K562 (cell line): ENCODE measurements around the gene ZDHHC8. TPM values are rescaled to one million over a fixed set of nuclear protein-coding genes. Genes with fewer than 3 reads are reported as not detected.

Experiments
- ATAC-seq: fragments of 200-7000 bp; cut with Tn5 transposase; 3 replicates; pipeline ENCODE4 v1.9.1; 2020; ENCODE audit warnings: moderate library complexity
- BruUV-seq: library from RNA; stranded (reverse); fragments of 400-500 nt; replicated peaks from 2 replicates; lab custom pipeline; 2021; lab: Mats Ljungman, UMichigan
- CTCF ChIA-PET: fragments of 300-600 bp; formaldehyde crosslinking; extraction: SDS; loops from one replicate; lab custom pipeline; 2021; ENCODE audit warnings: low intra/inter-chr PET ratio; lab: Yijun Ruan, JAX
- POLR2A ChIA-PET: fragments of 300-600, 350-650 bp; sonication (Branson Sonifier 250); formaldehyde crosslinking; extraction: SDS; loops from one replicate; lab custom pipeline; 2021; ENCODE audit warnings: antibody characterized with exemption, inconsistent platforms; lab: Yijun Ruan, JAX
- DNase-seq, 4 experiments: peaks; one replicate each; pipeline versions ENCODE4 v3.0.0 to v3.0.0-alpha.2; 2011 to 2018; ENCODE audit warnings: low spot score in 3 of 4, mixed read lengths in 3 of 4; ENCODE audit errors: extremely low read depth in 1 of 4
- FAIRE-seq: peaks from 2 replicates; lab custom pipeline; 2011; peaks lifted over from hg19 to GRCh38; lab: Jason Lieb, UNC
- H2AFZ ChIP-seq: 2 replicates; pipeline ENCODE4 v1.6.0; 2011; ENCODE audit warnings: low read depth, low read length, control low read depth, inconsistent platforms
- H3K27ac ChIP-seq: fragments of 200-600 bp; 3 replicates; pipeline ENCODE4 v1.8.0; 2011; ENCODE audit warnings: low read depth, mild to moderate bottlenecking, control low read depth, inconsistent platforms, low read length, moderate library complexity, mixed read lengths; ENCODE audit errors: extremely low read depth
- H3K27me3 ChIP-seq, 2 experiments: fragments of 300-600 bp in 1 of 2; 2 replicates in 1 of 2; 3 replicates in 1 of 2; pipeline versions ENCODE4 v1.6.0 to v1.8.0; 2011; ENCODE audit warnings: inconsistent platforms in 2 of 2, low read length in 2 of 2, mild to moderate bottlenecking in 1 of 2, mixed read lengths in 1 of 2, moderate library complexity in 1 of 2; ENCODE audit not compliant: control insufficient read depth in 2 of 2, insufficient read depth in 2 of 2
- H3K36me3 ChIP-seq: fragments of 300-600 bp; 3 replicates; pipeline ENCODE4 v1.8.0; 2011; ENCODE audit warnings: mild to moderate bottlenecking, low read length, inconsistent platforms; ENCODE audit not compliant: control insufficient read depth, insufficient read depth
- H3K4me1 ChIP-seq, 2 experiments: fragments of 200-600 bp in 1 of 2; replicated peaks in 1 of 2; 2 replicates in 1 of 2; 3 replicates in 1 of 2; pipeline versions ENCODE4 v1.5.1 to v1.8.0; 2011; ENCODE audit warnings: inconsistent platforms in 2 of 2, low read length in 2 of 2, mild to moderate bottlenecking in 1 of 2, mixed read lengths in 1 of 2, moderate library complexity in 1 of 2; ENCODE audit not compliant: control insufficient read depth in 2 of 2, insufficient read depth in 2 of 2
- H3K4me2 ChIP-seq: 2 replicates; pipeline ENCODE4 v1.6.1; 2011; ENCODE audit warnings: low read length, control low read depth, inconsistent platforms, mixed read lengths; ENCODE audit not compliant: insufficient read depth
- H3K4me3 ChIP-seq: fragments of 200-600 bp; sonication (generic), shearing (Covaris generic); 2 replicates; pipeline ENCODE4 v1.5.1; 2016; ENCODE audit warnings: control low read depth, inconsistent platforms
- H3K79me2 ChIP-seq: fragments of 200-600 bp; 3 replicates; pipeline ENCODE4 v1.8.0; 2011; ENCODE audit warnings: low read length, inconsistent platforms; ENCODE audit not compliant: control insufficient read depth, insufficient read depth
- H3K9ac ChIP-seq, 2 experiments: 2 replicates each; pipeline versions ENCODE4 v1.6.0 to v1.6.1; 2011; ENCODE audit warnings: low read depth in 2 of 2, low read length in 2 of 2, control low read depth in 1 of 2, inconsistent platforms in 1 of 2, mild to moderate bottlenecking in 1 of 2, mixed read lengths in 1 of 2; ENCODE audit not compliant: insufficient read depth in 1 of 2
- H3K9me1 ChIP-seq: one replicate; pipeline ENCODE4 v1.6.0; 2011; ENCODE audit warnings: inconsistent platforms, mild to moderate bottlenecking, low read length, moderate library complexity; ENCODE audit not compliant: control insufficient read depth, insufficient read depth
- H3K9me3 ChIP-seq: replicated peaks from 2 replicates; pipeline ENCODE4 v1.5.1; 2011; ENCODE audit warnings: low read depth, low read length, inconsistent platforms; ENCODE audit not compliant: control insufficient read depth, insufficient read depth
- H4K20me1 ChIP-seq: replicated peaks from 2 replicates; pipeline ENCODE4 v1.6.1; 2011; ENCODE audit warnings: low read length, inconsistent platforms, mixed read lengths; ENCODE audit not compliant: control insufficient read depth, insufficient read depth
- BRCA1 ChIP-seq, 2 experiments: fragments of 450-650 bp in 1 of 2; sonication (generic) in 1 of 2; formaldehyde crosslinking in 1 of 2; IDR thresholded peaks; 2 replicates each; pipeline versions ENCODE4 v1.5.0 to v1.6.1; 2017 to 2020; ENCODE audit warnings: mild to moderate bottlenecking in 1 of 2, missing genetic modification reagents in 1 of 2
- BRF1 ChIP-seq: IDR thresholded peaks from 3 replicates; pipeline ENCODE4 v1.6.1; 2011; ENCODE audit warnings: borderline replicate concordance, mild to moderate bottlenecking; ENCODE audit not compliant: insufficient read length; ENCODE audit errors: extremely low read depth
- ETV6 ChIP-seq, 3 experiments: fragments of 150-350 bp in 1 of 3; sonication (generic) in 1 of 3; formaldehyde crosslinking in 1 of 3; IDR thresholded peaks; 2 replicates each; pipeline versions ENCODE4 v1.6.1 to v1.8.0; 2014 to 2022; ENCODE audit warnings: borderline replicate concordance in 2 of 3, low read depth in 2 of 3, antibody characterized with exemption in 1 of 3, low read length in 1 of 3, mild to moderate bottlenecking in 1 of 3, missing genetic modification reagents in 1 of 3
- KLF16 ChIP-seq: IDR thresholded peaks from 2 replicates; pipeline ENCODE4 v1.6.1; 2016; ENCODE audit warnings: antibody characterized with exemption
- L3MBTL2 ChIP-seq: fragments of 450-650 bp; IDR thresholded peaks from 2 replicates; pipeline ENCODE4 v1.6.1; 2016; ENCODE audit warnings: mild to moderate bottlenecking, moderate library complexity
- MTF1 ChIP-seq: fragments of 250-450 bp; sonication (Bioruptor Pico); IDR thresholded peaks from 2 replicates; pipeline ENCODE4 v1.9.0; 2021; ENCODE audit warnings: moderate library complexity, mild to moderate bottlenecking, inconsistent platforms, borderline replicate concordance
- PPARD ChIP-seq: fragments of 250-450 bp; sonication (Bioruptor Pico); IDR thresholded peaks from 2 replicates; pipeline ENCODE4 v1.8.0; 2022; ENCODE audit warnings: inconsistent platforms, mild to moderate bottlenecking, moderate library complexity
- RBM15 ChIP-seq: fragments of 200-400 bp; formaldehyde crosslinking; IDR thresholded peaks from 2 replicates; pipeline ENCODE4 v1.6.1; 2018; ENCODE audit warnings: mild to moderate bottlenecking, low read length, moderate library complexity; ENCODE audit not compliant: insufficient read depth
- SIX5 ChIP-seq, 2 experiments: IDR thresholded peaks; 2 replicates each; pipeline ENCODE4 v1.6.1; 2011; ENCODE audit warnings: low read length in 2 of 2, borderline replicate concordance in 1 of 2, low read depth in 1 of 2, mild to moderate bottlenecking in 1 of 2, moderate library complexity in 1 of 2; ENCODE audit not compliant: insufficient read depth in 1 of 2
- SMAD1 ChIP-seq: fragments of 150-350 bp; IDR thresholded peaks from 2 replicates; pipeline ENCODE4 v1.6.1; 2014; ENCODE audit warnings: low read length, low read depth; ENCODE audit not compliant: partially characterized antibody
- STAT6 ChIP-seq: sonication (generic); formaldehyde crosslinking; IDR thresholded peaks from 2 replicates; pipeline ENCODE4 v1.8.1; 2023; ENCODE audit warnings: mild to moderate bottlenecking, missing genetic modification reagents
- U2AF1 ChIP-seq: fragments of 200-400 bp; formaldehyde crosslinking; optimal IDR thresholded peaks from 2 replicates; pipeline ENCODE3; 2017; ENCODE audit warnings: mild to moderate bottlenecking, low read depth, low read length, moderate library complexity
- ZNF316 ChIP-seq: fragments of 450-650 bp; IDR thresholded peaks from 2 replicates; pipeline ENCODE4 v1.6.1; 2016
- ZNF57 ChIP-seq: fragments of 450-650 bp; formaldehyde crosslinking; IDR thresholded peaks from 2 replicates; pipeline ENCODE4 v1.4.0; 2020; ENCODE audit warnings: mild to moderate bottlenecking, moderate library complexity
- ZNF717 ChIP-seq: fragments of 250-450 bp; sonication (Bioruptor Pico); IDR thresholded peaks from 2 replicates; pipeline ENCODE4 v1.5.0; 2021
- WGBS: fragments of 100-300 bp; shearing (Covaris generic); methylation state at CpG from one replicate; pipeline ENCODE4 v1.1.6; 2016; ENCODE audit warnings: low coverage, mixed read lengths; ENCODE audit not compliant: insufficient coverage; ENCODE audit errors: missing lambda C conversion rate; 5-methylcytosine and 5-hydroxymethylcytosine counted together
- in situ Hi-C: fragments of 300-500 bp; cut with MboI; formaldehyde crosslinking; loops from 4 replicates; pipeline ENCODE4 v1.15.0; 2018; ENCODE audit warnings: inconsistent platforms, mixed read lengths
- intact Hi-C: fragments of 100-400 bp; cut with micrococcal nuclease; formaldehyde crosslinking; loops from 2 replicates; pipeline ENCODE4 v1.14.2; 2022
- polyA plus RNA-seq, 8 experiments: library from polyadenylated mRNA; depleted of rRNA in 4 of 8; stranded (reverse) in 5 of 8; unstranded in 3 of 8; fragments of >200 nt; fragmentation: Nextera tagmentation in 2 of 8; fragmentation: Illumina TruSeq in 1 of 8; extraction: Ambion mirVana in 2 of 8; extraction: Trizol in 1 of 8; gene quantifications; 2 replicates each; pipeline versions ENCODE4 v1.2.1 to v1.2.3, GENCODE V29; 2011 to 2014; ENCODE audit warnings: inconsistent platforms in 1 of 8, missing spikeins in 1 of 8
- total RNA-seq, 7 experiments: library from RNA; depleted of rRNA in 6 of 7; stranded (reverse); fragments of >200 nt in 6 of 7; fragmentation: Illumina TruSeq in 2 of 7; extraction: Trizol in 2 of 7; gene quantifications; 2 replicates each; pipeline versions ENCODE4 v1.2.1 to v1.2.3, GENCODE V29; 2011 to 2021; ENCODE audit warnings: low replicate concordance in 1 of 7
- TF ChIP-seq, protein P1 (sequence below): fragments of 200-800 bp; sonication (Bioruptor generic); IDR thresholded peaks from 2 replicates; pipeline ENCODE4 v1.6.1; 2017; ENCODE audit warnings: missing genetic modification characterization, missing compliant biosample characterization

The ZDHHC8 gene
- total and polyA plus RNA-seq, 9 of the 15 experiments (the other 6 are each of a cell fraction or from before 2014, with no cell fraction given) = 0.04 to 109 (median 16.4) TPM

GRCh38 chr22:20109411-20110358, 21.9 kb upstream of the ZDHHC8 start:
- Histone ChIP-seq H3K79me2 (peaks cover 12% of the 10 kb centered on the region; the same call in 2 of the 3 replicates), H4K20me1 (peaks cover 73% of the 10 kb centered on the region), H3K9ac (peak overlapping the region in 1 of 2 experiments; percentile 18; a peak in 2 of 4 replicates), H2AFZ (no peak overlapping the region), H3K9me1 (peaks cover 3% of the 10 kb centered on the region), H3K9me3 (no peaks in the 10 kb centered on the region), H3K36me3 (peaks cover 100% of the 10 kb centered on the region), H3K27ac (no peak overlapping the region), H3K4me1 (peaks cover 0 to 68% of the 10 kb centered on the region in 2 experiments; a peak in 3 of 5 replicates), H3K4me2 (no peak overlapping the region), H3K4me3 (no peak overlapping the region), H3K27me3 (no peaks in the 10 kb centered on the region)
- no TSS peak for BruUV-seq
- FAIRE-seq (no peak), ATAC-seq (peak; percentile 2), DNase-seq (peak in 1 of 4 experiments; percentile 62)
- in situ Hi-C loops (loop anchor here (10.0 kb wide), 1 partner anchor 385 kb away; the partner anchor contains the start of gene GP1BB), intact Hi-C loops (no loop called here)
- ChIA-PET POLR2A (interaction anchor here (0.6 to 20.7 kb wide), 22 partner anchors 8 to 1461 kb away, joined by 3 to 513 read pairs (median 4); partner anchors contain the start of genes DGCR6L, RANBP1, TANGO2 and TRMT2A), CTCF (no interaction called here)
- 92% methylated on average over 23 of the region's 23 CpGs for WGBS
- no peak for TF ChIP-seq KLF16
- TF ChIP-seq, protein P1, sequence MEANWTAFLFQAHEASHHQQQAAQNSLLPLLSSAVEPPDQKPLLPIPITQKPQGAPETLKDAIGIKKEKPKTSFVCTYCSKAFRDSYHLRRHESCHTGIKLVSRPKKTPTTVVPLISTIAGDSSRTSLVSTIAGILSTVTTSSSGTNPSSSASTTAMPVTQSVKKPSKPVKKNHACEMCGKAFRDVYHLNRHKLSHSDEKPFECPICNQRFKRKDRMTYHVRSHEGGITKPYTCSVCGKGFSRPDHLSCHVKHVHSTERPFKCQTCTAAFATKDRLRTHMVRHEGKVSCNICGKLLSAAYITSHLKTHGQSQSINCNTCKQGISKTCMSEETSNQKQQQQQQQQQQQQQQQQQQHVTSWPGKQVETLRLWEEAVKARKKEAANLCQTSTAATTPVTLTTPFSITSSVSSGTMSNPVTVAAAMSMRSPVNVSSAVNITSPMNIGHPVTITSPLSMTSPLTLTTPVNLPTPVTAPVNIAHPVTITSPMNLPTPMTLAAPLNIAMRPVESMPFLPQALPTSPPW = no peak
- TF ChIP-seq PPARD (CRISPR knock-in tag) = no peak
- TF ChIP-seq ZNF316 = no peak
- no peak for TF ChIP-seq RBM15
- 0 out of 4 replicates have a peak, but pooled peaks of 1 of the 2 experiments have one; percentile 6 for TF ChIP-seq SIX5 (IDR thresholded peaks at IDR 0.05; ENCODE audit: borderline replicate concordance in 1 of 2, insufficient read depth in 1 of 2, low read depth in 1 of 2, low read length in 2 of 2)
- TF ChIP-seq ETV6 (IDR thresholded peaks at IDR 0.05; ENCODE audit: borderline replicate concordance in 1 of 2, low read depth in 2 of 2, low read length in 1 of 2) = no peak
- TF ChIP-seq ETV6 (CRISPR knock-in tag; IDR thresholded peaks at IDR 0.05; ENCODE audit: borderline replicate concordance) = no peak
- no peak for TF ChIP-seq ZNF717 (CRISPR knock-in tag)
- no peak for TF ChIP-seq MTF1 (CRISPR knock-in tag)
- TF ChIP-seq U2AF1 = no peak
- TF ChIP-seq ZNF57 (CRISPR knock-in tag) = no peak
- peak; percentile 61; the same call in 1 of the 2 replicates for TF ChIP-seq STAT6 (CRISPR knock-in tag)
- no peak for TF ChIP-seq SMAD1
- no peak for TF ChIP-seq BRCA1 (IDR thresholded peaks at IDR 0.05)
- no peak for TF ChIP-seq BRCA1 (CRISPR knock-in tag; IDR thresholded peaks at IDR 0.05)
- no peak for TF ChIP-seq L3MBTL2
- TF ChIP-seq BRF1 = no peak
